ENCODE results near the gene FAM124A. TPM values are rescaled to one million over a fixed set of nuclear protein-coding genes. Genes with fewer than 3 reads are reported as not detected.

The FAM124A gene
- total RNA-seq, 2 experiments from 2014 or later, result 0.44 TPM; not detected in 1

DNA sequence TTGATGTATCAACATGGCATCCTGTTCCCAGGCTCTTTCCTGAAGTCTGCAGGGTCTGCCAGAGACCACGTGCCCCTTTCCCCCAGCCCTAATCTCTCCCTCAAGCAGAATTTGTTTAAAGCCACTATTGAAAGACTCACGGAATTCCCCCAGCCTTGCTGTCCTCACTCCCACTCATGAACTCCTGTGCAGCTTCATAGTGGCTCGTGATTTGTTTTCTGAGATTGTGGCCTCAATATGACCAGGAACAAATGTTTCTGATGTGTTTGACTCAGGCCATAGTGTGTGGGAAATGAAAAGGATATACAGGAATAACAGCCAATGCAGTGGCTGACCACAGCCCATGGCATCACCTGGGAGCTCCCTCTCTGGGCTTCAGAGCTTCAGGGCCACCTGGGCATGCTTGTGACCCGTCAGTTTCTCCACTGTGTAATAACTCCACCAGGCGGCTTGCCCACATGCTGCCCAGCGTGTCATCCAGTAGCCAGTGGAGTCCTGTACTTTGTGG, 109.2 kb downstream of the FAM124A start:
- H3K36me3 ChIP-seq (ENCODE audit: insufficient read depth, low read length), result no peaks in the 10 kb centered on the region
- CTCF ChIA-PET (ENCODE audit: unreplicated experiment), result no interaction called here
- H2AFZ ChIP-seq (ENCODE audit: low read length), result no peak overlapping the region

DNA sequence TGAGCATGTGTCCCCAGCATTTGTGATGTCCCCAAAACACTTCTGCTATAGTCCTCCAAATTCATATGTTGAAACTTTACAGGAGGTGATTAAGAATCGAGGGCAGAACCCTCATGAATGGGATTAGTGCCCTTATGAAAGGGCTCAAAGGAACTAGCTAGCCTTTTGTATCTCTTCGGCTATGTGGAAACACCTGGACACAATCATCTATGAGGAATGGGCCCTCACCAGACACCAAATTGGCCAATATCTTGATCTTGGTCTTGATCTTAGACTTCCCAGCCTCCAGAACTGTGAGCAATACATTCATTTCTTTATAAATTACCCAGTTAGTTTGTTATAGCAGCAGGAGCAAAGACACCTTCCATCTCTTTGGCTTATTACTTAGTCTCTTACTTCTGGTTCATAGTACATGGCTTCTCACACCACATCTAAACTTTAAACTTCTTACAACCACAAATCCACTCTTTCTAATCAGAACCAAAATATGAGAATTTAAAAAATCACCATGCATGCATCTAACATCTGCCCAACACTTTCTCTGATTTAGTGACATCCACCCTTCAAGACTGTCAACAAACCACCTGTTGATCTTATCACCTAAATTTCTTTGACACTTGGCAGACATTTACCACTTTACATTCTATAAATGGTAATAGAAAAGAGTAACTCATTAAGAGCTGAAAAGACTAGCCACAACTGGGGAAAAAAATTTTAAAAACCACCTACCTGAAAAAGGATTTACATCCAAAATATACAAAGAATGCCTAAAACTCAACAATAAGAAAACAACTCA, 110.6 kb downstream of the FAM124A start:
- H3K79me2 ChIP-seq (ENCODE audit: insufficient read depth, low read depth, low read length), result no peaks in the 10 kb centered on the region
- no peak overlapping the region for H3K27ac ChIP-seq (ENCODE audit: low read depth, low read length, poor library complexity, severe bottlenecking)
- no peaks in the 10 kb centered on the region for H3K9me2 ChIP-seq (ENCODE audit: insufficient read depth, low read length)
- H3K4me2 ChIP-seq (ENCODE audit: low read length), result no peak overlapping the region
- no peak for DNase-seq (ENCODE audit: low spot score)
- H3K36me3 ChIP-seq (ENCODE audit: insufficient read depth, low read length), result no peaks in the 10 kb centered on the region
- H3K4me3 ChIP-seq (ENCODE audit: low read depth, low read length, poor library complexity, severe bottlenecking), result no peak overlapping the region
- intact Hi-C loops (cut with micrococcal nuclease; ENCODE audit: unreplicated experiment), result no loop called here
- no TSS peak for BruUV-seq (replicated peaks)
- CTCF ChIA-PET (ENCODE audit: unreplicated experiment), result no interaction called here
- TF ChIP-seq, protein P1, sequence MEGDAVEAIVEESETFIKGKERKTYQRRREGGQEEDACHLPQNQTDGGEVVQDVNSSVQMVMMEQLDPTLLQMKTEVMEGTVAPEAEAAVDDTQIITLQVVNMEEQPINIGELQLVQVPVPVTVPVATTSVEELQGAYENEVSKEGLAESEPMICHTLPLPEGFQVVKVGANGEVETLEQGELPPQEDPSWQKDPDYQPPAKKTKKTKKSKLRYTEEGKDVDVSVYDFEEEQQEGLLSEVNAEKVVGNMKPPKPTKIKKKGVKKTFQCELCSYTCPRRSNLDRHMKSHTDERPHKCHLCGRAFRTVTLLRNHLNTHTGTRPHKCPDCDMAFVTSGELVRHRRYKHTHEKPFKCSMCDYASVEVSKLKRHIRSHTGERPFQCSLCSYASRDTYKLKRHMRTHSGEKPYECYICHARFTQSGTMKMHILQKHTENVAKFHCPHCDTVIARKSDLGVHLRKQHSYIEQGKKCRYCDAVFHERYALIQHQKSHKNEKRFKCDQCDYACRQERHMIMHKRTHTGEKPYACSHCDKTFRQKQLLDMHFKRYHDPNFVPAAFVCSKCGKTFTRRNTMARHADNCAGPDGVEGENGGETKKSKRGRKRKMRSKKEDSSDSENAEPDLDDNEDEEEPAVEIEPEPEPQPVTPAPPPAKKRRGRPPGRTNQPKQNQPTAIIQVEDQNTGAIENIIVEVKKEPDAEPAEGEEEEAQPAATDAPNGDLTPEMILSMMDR (conservative IDR thresholded peaks at IDR 0.05; ENCODE audit: low read length), result no peak
- peaks cover 10% of the 10 kb centered on the region for H3K4me1 ChIP-seq (ENCODE audit: insufficient read depth, low read length, poor library complexity, severe bottlenecking)
- H4K20me1 ChIP-seq (ENCODE audit: insufficient read depth, low read length), result no peaks in the 10 kb centered on the region
- H3K9me3 ChIP-seq (ENCODE audit: low read length), result no peaks in the 10 kb centered on the region
- H2AFZ ChIP-seq (ENCODE audit: low read length), result no peak overlapping the region
- POLR2A ChIA-PET, result interaction anchor here (0.5 to 0.6 kb wide), 2 partner anchors 50 to 801 kb away, joined by 3 read pairs; no protein-coding TSS in a partner anchor

More for the DNA sequence above, 109.2 kb downstream of the FAM124A start:
- Histone ChIP-seq H3K4me3 (ENCODE audit: low read depth, low read length, poor library complexity, severe bottlenecking) (no peak overlapping the region), H3K4me1 (ENCODE audit: insufficient read depth, low read length, poor library complexity, severe bottlenecking) (peaks cover 10% of the 10 kb centered on the region), H3K79me2 (ENCODE audit: insufficient read depth, low read depth, low read length) (no peaks in the 10 kb centered on the region), H4K20me1 (ENCODE audit: insufficient read depth, low read length) (no peaks in the 10 kb centered on the region), H3K4me2 (ENCODE audit: low read length) (no peak overlapping the region), H3K9me3 (ENCODE audit: low read length) (no peaks in the 10 kb centered on the region), H3K9me2 (ENCODE audit: insufficient read depth, low read length) (no peaks in the 10 kb centered on the region), H3K27ac (ENCODE audit: low read depth, low read length, poor library complexity, severe bottlenecking) (no peak overlapping the region)
- no peak for DNase-seq (ENCODE audit: low spot score)
- intact Hi-C loops (cut with micrococcal nuclease; ENCODE audit: unreplicated experiment), result no loop called here
- no TSS peak for BruUV-seq (replicated peaks)
- POLR2A ChIA-PET, result interaction anchor here (0.6 to 0.7 kb wide), 3 partner anchors 10 to 789 kb away, joined by 3 to 6 read pairs (median 3); no protein-coding TSS in a partner anchor
- no peak for TF ChIP-seq EZH2phosphoT487 (IDR thresholded peaks at IDR 0.05; ENCODE audit: borderline replicate concordance, low read depth, low read length)
- TF ChIP-seq, protein P1 (conservative IDR thresholded peaks at IDR 0.05; ENCODE audit: low read length), result no peak

DNA sequence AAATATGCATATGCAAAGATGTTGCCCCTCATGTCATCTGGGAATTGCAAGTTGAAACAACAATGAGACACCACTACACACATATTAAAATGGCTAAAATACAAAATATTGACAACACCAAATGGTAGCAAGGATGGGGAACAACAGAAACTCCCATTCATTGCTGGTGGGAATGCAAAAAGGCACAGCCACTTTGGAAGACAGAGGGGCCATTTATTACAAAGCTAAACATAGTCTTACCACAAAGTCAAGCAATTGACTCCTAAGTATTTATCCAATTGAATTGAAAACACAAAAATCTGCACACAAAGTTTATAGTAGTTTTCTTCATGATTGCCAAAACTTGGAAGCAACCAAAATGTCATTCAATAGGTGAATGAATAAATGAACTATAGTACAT, 111.2 kb downstream of the FAM124A start:
- Histone ChIP-seq H4K20me1 (ENCODE audit: insufficient read depth, low read length) (no peaks in the 10 kb centered on the region), H3K36me3 (ENCODE audit: insufficient read depth, low read length) (no peaks in the 10 kb centered on the region), H3K4me1 (ENCODE audit: insufficient read depth, low read length, poor library complexity, severe bottlenecking) (peaks cover 10% of the 10 kb centered on the region), H3K79me2 (ENCODE audit: insufficient read depth, low read depth, low read length) (no peaks in the 10 kb centered on the region), H3K9me3 (ENCODE audit: low read length) (no peaks in the 10 kb centered on the region), H2AFZ (ENCODE audit: low read length) (no peak overlapping the region), H3K4me2 (ENCODE audit: low read length) (no peak overlapping the region), H3K9me2 (ENCODE audit: insufficient read depth, low read length) (no peaks in the 10 kb centered on the region), H3K27ac (ENCODE audit: low read depth, low read length, poor library complexity, severe bottlenecking) (no peak overlapping the region), H3K4me3 (ENCODE audit: low read depth, low read length, poor library complexity, severe bottlenecking) (no peak overlapping the region)
- intact Hi-C loops (cut with micrococcal nuclease; ENCODE audit: unreplicated experiment), result no loop called here
- BruUV-seq (replicated peaks), result no TSS peak
- no peak for DNase-seq (ENCODE audit: low spot score)
- CTCF ChIA-PET (ENCODE audit: unreplicated experiment), result no interaction called here
- no peak for TF ChIP-seq EZH2phosphoT487 (IDR thresholded peaks at IDR 0.05; ENCODE audit: borderline replicate concordance, low read depth, low read length)
- TF ChIP-seq, protein P1 (conservative IDR thresholded peaks at IDR 0.05; ENCODE audit: low read length), result no peak
- POLR2A ChIA-PET, result interaction anchor here (0.5 to 0.6 kb wide), 2 partner anchors 49 to 800 kb away, joined by 3 read pairs; no protein-coding TSS in a partner anchor

All from OCI-LY7 (cell line).